ENCODE results near the gene SLC35C1.

SLC35C1 gene

DNA sequence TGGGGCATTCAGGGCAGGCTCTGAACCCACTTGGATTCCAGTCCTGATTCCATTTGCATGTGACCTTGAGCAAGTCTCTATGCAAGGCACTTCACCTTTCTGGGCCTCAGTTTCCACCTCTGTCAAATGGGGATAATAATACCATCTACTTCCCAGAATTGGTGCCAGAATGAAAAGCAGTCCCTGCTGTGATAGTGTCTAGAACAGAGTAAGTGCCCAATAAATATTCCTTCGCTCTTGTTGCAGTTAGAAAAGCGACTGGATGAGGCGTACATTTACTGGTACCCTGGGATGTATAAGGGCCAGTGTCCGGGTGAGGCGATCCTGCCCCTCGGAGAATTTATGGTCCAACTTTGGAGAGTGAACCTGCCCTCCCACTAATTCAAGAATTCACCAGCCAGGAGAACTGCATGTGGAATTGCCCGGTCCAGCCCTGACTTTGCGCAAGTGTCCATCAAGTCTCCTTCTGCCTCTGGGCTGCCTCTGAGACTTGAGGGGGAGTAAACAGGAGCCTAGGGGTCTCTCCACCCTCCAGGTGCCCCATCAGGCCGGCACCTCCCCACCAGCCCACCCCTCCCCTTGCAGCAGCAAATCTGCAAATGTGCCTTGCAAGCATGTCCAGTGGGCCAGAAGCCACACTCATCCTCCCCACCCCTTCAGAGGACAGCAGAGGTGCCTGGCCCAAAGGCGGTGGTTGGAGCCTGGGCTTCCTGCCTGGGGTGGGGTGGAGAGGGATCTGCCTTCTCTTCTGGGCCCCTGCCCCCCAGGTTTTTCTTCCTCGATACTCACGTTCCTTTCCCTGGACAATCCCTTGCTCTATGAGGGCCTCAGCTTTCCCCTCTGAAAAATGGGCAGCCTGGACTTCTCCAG is 30.9 kb upstream of the SLC35C1 start:
- no peak overlapping the region for H3K27ac ChIP-seq
- TF ChIP-seq, protein P1, sequence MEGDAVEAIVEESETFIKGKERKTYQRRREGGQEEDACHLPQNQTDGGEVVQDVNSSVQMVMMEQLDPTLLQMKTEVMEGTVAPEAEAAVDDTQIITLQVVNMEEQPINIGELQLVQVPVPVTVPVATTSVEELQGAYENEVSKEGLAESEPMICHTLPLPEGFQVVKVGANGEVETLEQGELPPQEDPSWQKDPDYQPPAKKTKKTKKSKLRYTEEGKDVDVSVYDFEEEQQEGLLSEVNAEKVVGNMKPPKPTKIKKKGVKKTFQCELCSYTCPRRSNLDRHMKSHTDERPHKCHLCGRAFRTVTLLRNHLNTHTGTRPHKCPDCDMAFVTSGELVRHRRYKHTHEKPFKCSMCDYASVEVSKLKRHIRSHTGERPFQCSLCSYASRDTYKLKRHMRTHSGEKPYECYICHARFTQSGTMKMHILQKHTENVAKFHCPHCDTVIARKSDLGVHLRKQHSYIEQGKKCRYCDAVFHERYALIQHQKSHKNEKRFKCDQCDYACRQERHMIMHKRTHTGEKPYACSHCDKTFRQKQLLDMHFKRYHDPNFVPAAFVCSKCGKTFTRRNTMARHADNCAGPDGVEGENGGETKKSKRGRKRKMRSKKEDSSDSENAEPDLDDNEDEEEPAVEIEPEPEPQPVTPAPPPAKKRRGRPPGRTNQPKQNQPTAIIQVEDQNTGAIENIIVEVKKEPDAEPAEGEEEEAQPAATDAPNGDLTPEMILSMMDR (conservative IDR thresholded peaks at IDR 0.05), result no peak

DNA sequence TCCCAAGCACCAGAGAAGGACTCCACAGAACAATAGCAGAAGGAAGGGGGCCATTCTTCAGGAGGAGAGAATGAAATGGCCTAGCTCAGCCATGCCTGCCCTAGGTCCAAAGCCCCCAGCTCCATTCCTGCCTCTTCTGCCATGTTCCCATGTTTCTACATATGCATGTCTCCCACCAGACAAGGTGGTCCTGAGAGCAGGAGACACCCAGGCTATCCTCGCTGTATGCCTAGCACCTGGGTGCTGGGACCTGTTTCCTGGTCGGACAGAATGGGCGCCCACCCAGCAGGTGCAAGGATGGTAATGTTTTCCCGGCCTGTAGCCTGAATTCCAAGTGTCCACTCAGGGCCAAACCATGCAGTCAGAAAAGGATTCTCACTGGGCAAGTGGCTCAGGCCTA is 30.2 kb upstream of the SLC35C1 start:
- no peak for TF ChIP-seq ZFX (IDR thresholded peaks at IDR 0.05)
- TF ChIP-seq, protein P1 (conservative IDR thresholded peaks at IDR 0.05), result no peak

DNA sequence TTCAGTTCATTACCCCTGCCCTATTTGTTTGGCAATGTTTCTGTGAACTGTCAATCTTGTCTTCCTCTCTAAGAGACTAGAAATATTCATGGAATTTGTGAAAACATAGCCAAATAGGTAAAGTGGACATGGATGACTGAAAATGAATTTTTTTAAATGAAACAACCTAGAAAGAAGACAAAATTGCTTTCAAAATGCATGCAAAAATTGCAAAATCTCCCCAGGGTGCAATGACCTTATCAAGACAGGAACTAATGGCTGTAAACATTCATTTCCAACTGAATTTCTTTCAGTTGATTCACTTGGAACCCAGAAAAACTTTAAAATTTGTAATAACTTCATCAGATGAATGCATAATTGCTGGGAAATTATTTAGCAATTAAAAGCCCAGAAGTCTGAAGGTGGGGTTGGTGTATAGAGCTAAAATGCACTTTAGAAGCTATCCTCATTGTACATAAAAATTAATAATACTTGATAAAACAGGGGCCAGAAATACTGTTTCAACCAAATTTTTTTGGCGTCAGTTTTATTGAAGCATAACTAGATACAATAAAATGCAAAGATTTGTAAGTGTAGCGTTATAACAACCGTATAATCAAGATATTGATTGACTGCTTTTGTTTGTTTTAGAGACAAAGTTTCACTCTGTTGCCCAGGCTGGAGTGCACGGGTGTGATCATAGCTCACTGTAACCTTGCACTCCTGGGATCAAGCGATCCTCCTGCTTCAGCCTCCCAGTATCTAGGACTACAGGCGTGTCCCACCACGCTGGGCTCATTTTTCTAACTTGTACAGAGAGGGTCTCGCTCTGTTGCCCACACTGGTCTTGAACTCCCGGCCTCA is 27.6 kb upstream of the SLC35C1 start:
- no peak overlapping the region for H3K27ac ChIP-seq
- TF ChIP-seq ZFX (IDR thresholded peaks at IDR 0.05), result no peak
- TF ChIP-seq, protein P1 (conservative IDR thresholded peaks at IDR 0.05), result no peak

More for the DNA sequence above, 30.2 kb upstream of the SLC35C1 start:
- no peak overlapping the region for H3K27ac ChIP-seq

DNA sequence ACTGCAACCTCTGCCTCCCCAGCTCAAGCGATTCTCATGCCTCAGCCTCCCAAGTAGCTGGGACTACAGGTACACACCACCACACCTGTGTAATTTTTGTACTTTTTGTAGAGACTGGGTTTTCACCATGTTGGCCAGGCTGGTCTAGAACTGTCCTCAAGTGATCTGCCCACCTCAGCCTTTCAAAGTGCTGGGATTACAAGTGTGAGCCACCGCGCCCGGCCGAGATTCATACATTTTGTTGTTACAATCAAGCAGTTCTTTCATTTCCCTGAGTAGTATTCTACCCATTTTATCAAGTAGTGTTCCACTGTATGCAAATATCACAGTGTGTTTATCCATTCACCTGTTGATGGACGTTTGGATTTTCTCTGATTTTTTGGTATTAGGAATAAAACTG is 26.6 kb upstream of the SLC35C1 start:
- TF ChIP-seq, protein P1 (conservative IDR thresholded peaks at IDR 0.05), result no peak
- TF ChIP-seq ZFX (IDR thresholded peaks at IDR 0.05), result no peak
- no peak overlapping the region for H3K27ac ChIP-seq

DNA sequence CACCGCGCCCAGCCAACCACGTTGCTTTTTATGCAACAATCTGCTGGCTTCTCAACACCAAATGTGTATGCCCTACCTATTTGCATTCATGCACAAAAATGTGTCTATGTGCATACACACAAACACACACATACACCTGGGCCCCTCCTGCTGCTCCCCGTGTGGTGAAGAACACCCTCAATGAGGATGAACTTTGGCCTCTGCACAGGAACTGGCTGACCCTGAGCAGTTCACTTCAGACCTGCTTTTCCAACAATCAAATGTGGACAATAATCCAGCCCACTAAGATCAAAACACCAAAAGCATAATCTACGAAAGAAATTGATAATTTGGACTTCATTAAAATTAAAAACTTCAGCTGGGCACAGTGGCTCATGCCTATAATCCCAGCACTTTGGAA is 25.3 kb upstream of the SLC35C1 start:
- TF ChIP-seq, protein P1 (conservative IDR thresholded peaks at IDR 0.05), result no peak
- no peak overlapping the region for H3K27ac ChIP-seq

DNA sequence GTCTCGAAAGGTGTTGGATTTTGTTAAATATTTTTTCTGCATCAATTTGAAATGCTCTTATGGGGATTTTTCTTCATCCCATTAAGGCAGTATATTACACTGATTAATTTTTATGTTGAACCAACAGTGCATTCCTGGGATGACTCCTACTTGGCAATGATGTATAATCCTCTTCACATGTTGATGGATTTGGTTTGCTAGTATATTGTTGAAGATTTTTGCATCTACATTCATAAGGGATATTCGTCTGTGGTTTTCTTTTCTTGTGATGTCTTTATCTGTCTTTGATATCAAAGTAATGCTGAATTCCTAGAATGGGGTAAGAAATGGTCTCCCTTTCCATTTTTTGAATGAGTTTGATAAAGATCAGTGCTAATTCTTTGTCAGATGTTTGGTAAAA is 18.7 kb upstream of the SLC35C1 start:
- H3K27ac ChIP-seq, result no peak overlapping the region
- TF ChIP-seq, protein P1 (conservative IDR thresholded peaks at IDR 0.05), result no peak
- no peak for TF ChIP-seq ZFX (IDR thresholded peaks at IDR 0.05)

DNA sequence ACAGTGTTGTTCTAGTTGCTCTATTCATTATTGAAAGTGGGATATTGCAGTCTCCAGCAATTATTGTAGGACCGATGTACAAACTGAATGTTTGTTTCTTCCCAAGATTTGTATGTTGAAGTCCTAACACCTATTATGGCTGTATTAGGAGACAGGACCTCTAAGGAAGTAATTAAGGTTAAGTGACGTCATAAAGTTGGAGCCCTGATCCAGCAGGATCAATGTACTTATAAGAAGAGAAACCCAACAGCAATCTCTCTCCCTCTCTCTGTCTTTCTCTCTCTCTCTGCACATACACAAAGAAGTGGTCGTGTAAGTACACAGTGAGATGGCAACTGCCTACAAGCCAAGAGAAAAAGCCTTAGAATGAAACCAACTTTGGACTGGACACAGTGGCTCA is 16.1 kb upstream of the SLC35C1 start:
- TF ChIP-seq, protein P1 (conservative IDR thresholded peaks at IDR 0.05), result no peak
- TF ChIP-seq ZFX (IDR thresholded peaks at IDR 0.05), result no peak

More for the DNA sequence above, 16.1 kb upstream of the SLC35C1 start:
- H3K27ac ChIP-seq, result no peak overlapping the region

All from C4-2B (cell line).